Measurements from ENCODE around the gene NPR2.

DNA sequence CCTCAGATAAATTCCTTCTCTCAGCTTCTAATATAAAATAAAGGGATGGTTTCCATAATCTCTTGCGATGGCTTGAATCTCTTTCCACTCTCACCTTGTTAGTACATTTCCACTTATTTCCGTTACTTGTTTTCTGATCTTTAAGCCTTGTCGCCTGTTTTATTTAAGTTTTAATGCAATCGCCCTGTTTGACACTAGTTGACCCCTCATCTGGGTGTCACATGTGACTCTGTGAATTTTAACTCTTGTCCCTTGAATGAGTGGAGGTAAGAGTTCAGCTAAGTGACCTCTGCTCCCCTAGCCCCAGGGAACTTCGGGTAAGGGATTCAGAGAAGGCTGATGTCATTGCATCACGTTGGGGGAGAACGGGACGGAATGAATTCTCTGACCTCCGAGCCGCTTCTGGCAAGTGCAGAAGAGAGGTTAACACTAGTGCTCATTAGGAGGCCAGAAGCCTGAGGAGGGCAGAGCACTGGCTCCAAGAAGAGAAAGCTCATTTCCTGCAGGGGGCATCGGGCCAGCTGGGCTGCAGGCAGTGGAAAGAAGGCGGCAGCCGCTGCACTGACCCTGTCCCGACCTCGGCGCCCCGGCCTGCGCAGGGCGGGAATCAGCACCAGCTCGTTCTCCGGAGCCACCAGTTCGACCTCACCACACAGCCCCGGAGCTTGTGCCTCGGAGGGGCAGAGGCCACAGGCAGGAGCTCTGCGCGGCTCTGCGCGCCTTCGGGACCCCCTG is 22.9 kb downstream of the NPR2 start:
- TF ChIP-seq, protein P1, sequence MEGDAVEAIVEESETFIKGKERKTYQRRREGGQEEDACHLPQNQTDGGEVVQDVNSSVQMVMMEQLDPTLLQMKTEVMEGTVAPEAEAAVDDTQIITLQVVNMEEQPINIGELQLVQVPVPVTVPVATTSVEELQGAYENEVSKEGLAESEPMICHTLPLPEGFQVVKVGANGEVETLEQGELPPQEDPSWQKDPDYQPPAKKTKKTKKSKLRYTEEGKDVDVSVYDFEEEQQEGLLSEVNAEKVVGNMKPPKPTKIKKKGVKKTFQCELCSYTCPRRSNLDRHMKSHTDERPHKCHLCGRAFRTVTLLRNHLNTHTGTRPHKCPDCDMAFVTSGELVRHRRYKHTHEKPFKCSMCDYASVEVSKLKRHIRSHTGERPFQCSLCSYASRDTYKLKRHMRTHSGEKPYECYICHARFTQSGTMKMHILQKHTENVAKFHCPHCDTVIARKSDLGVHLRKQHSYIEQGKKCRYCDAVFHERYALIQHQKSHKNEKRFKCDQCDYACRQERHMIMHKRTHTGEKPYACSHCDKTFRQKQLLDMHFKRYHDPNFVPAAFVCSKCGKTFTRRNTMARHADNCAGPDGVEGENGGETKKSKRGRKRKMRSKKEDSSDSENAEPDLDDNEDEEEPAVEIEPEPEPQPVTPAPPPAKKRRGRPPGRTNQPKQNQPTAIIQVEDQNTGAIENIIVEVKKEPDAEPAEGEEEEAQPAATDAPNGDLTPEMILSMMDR (IDR thresholded peaks at IDR 0.05; ENCODE audit: low read depth, low read length): peak; percentile 26; the same call in 1 of the 2 replicates
- TF ChIP-seq EZH2phosphoT487 (IDR thresholded peaks at IDR 0.05; ENCODE audit: low read depth): no peak

Data from OCI-LY3 (cell line).